GM23338 (cell line): ENCODE data around the gene TUBG1. TPM values are rescaled to one million over a fixed set of nuclear protein-coding genes. Genes with fewer than 3 reads are reported as not detected.
"Not testable (repeated sequence)": the region's sequence is repeated elsewhere in the genome, so short reads cannot be mapped to it uniquely, and the experiment has no call there.

ENCODE experiments used
- ATAC-seq: fragments of 200-7000 bp; cut with Tn5 transposase; 3 replicates; pipeline ENCODE4 v1.9.1; 2020
- DNase-seq: peaks from one replicate; pipeline ENCODE4 v3.0.0-alpha.2; 2015; ENCODE audit warnings: low spot score
- H2AFZ ChIP-seq: fragments of 200-600 bp; sonication (generic); 2 replicates; pipeline ENCODE4 v1.8.0; 2016; ENCODE audit warnings: antibody characterized with exemption, mild to moderate bottlenecking, moderate library complexity
- H3F3A ChIP-seq: fragments of 200-600 bp; sonication (generic); replicated peaks from 2 replicates; pipeline ENCODE4 v1.8.0; 2017; ENCODE audit warnings: antibody characterized with exemption, mixed run types, low read depth
- H3K27ac ChIP-seq: fragments of 200-600 bp; sonication (generic); 2 replicates; pipeline ENCODE4 v1.6.1; 2016; ENCODE audit warnings: low read depth
- H3K27me3 ChIP-seq: fragments of 200-600 bp; sonication (generic); 2 replicates; pipeline ENCODE4 v1.8.0; 2016; ENCODE audit warnings: mild to moderate bottlenecking, mixed run types, moderate library complexity; ENCODE audit not compliant: insufficient read depth
- H3K36me3 ChIP-seq: fragments of 200-600 bp; sonication (generic); 2 replicates; pipeline ENCODE4 v1.8.0; 2016; ENCODE audit warnings: mild to moderate bottlenecking; ENCODE audit not compliant: insufficient read depth
- H3K4me1 ChIP-seq: fragments of 200-600 bp; sonication (generic); 2 replicates; pipeline ENCODE4 v1.8.0; 2016; ENCODE audit warnings: mild to moderate bottlenecking, moderate library complexity; ENCODE audit not compliant: insufficient read depth
- H3K4me2 ChIP-seq: fragments of 200-600 bp; sonication (generic); 2 replicates; pipeline ENCODE4 v1.7.1; 2017; ENCODE audit warnings: mixed run types
- H3K4me3 ChIP-seq: fragments of 200-600 bp; sonication (generic); 2 replicates; pipeline ENCODE4 v1.6.1; 2016; ENCODE audit warnings: mixed run types
- H3K79me2 ChIP-seq: fragments of 200-600 bp; sonication (generic); replicated peaks from 2 replicates; pipeline ENCODE4 v1.8.0; 2017; ENCODE audit warnings: mild to moderate bottlenecking; ENCODE audit not compliant: insufficient read depth
- H3K9me2 ChIP-seq: fragments of 200-600 bp; sonication (generic); 2 replicates; pipeline ENCODE4 v1.8.0; 2017; ENCODE audit not compliant: insufficient read depth
- H4K20me1 ChIP-seq: fragments of 200-600 bp; sonication (generic); replicated peaks from 2 replicates; pipeline ENCODE4 v1.8.0; 2017; ENCODE audit warnings: mild to moderate bottlenecking; ENCODE audit not compliant: insufficient read depth
- H3K27ac Mint-ChIP-seq: 2 replicates; pipeline ENCODE4 v1.8.0; 2020; ENCODE audit warnings: inconsistent platforms, mild to moderate bottlenecking, moderate library complexity, mixed read lengths
- H3K27me3 Mint-ChIP-seq: 3 replicates; pipeline ENCODE4 v1.8.0; 2022; ENCODE audit warnings: low read depth, mild to moderate bottlenecking, moderate library complexity, mixed read lengths, inconsistent platforms; ENCODE audit not compliant: insufficient read depth, poor library complexity
- H3K36me3 Mint-ChIP-seq: 3 replicates; pipeline ENCODE4 v1.8.0; 2021; ENCODE audit warnings: low read depth, mild to moderate bottlenecking, inconsistent platforms, moderate library complexity, mixed read lengths
- H3K4me1 Mint-ChIP-seq: 3 replicates; pipeline ENCODE4 v1.8.0; 2020; ENCODE audit warnings: mild to moderate bottlenecking, inconsistent platforms, mixed read lengths
- H3K4me3 Mint-ChIP-seq: 3 replicates; pipeline ENCODE4 v1.8.0; 2021; ENCODE audit warnings: moderate library complexity, mild to moderate bottlenecking, inconsistent platforms, mixed read lengths
- H3K9me3 Mint-ChIP-seq: 3 replicates; pipeline ENCODE4 v1.8.0; 2020; ENCODE audit warnings: moderate library complexity, mild to moderate bottlenecking, inconsistent platforms, mixed read lengths
- CREB1 ChIP-seq: fragments of 250-450 bp; sonication (Bioruptor Pico); IDR thresholded peaks from 2 replicates; pipeline ENCODE4 v1.5.0; 2020; ENCODE audit warnings: low read depth, mild to moderate bottlenecking, moderate library complexity
- EZH2 ChIP-seq: fragments of 200-600 bp; sonication (generic); IDR thresholded peaks from one replicate; pipeline ENCODE4 v1.8.0; 2017; ENCODE audit warnings: antibody characterized with exemption, mild to moderate bottlenecking, low read depth; ENCODE audit not compliant: unreplicated experiment
- JUNB ChIP-seq: IDR thresholded peaks from one replicate; pipeline ENCODE4 v1.6.1; 2016; ENCODE audit warnings: antibody characterized with exemption; ENCODE audit not compliant: unreplicated experiment
- NANOG ChIP-seq: IDR thresholded peaks from 2 replicates; pipeline ENCODE4 v1.6.1; 2016; ENCODE audit warnings: antibody characterized with exemption, borderline replicate concordance
- STAT1 ChIP-seq: IDR thresholded peaks from one replicate; pipeline ENCODE4 v1.6.1; 2016; ENCODE audit warnings: antibody characterized with exemption; ENCODE audit not compliant: unreplicated experiment
- ZNF114 ChIP-seq: fragments of 250-450 bp; sonication (Bioruptor Pico); IDR thresholded peaks from 2 replicates; pipeline ENCODE4 v1.5.0; 2020; ENCODE audit warnings: mild to moderate bottlenecking, moderate library complexity
- polyA plus RNA-seq: library from polyadenylated mRNA; unstranded; fragments of >200 nt; fragmentation: Nextera tagmentation; extraction: Ambion mirVana; gene quantifications from 2 replicates; pipeline ENCODE4 v1.2.1, GENCODE V29; 2016
- total RNA-seq: library from RNA; depleted of rRNA; stranded (reverse); fragments of >200 nt; shearing (Covaris generic); gene quantifications from 2 replicates; pipeline ENCODE4 v1.2.3, GENCODE V29; 2014
- TF ChIP-seq, protein P1 (sequence below), 2 experiments: fragments of 200-600 bp in 1 of 2; sonication (generic) in 1 of 2; conservative IDR thresholded peaks; 2 replicates each; pipeline versions ENCODE4 v1.5.1 to v1.6.1; 2016 to 2017; ENCODE audit warnings: antibody characterized with exemption in 2 of 2, low read depth in 2 of 2, mild to moderate bottlenecking in 2 of 2, moderate library complexity in 1 of 2
- TF ChIP-seq, protein P2 (sequence below): fragments of 250-450 bp; sonication (Bioruptor Pico); IDR thresholded peaks from 2 replicates; pipeline ENCODE4 v1.5.0; 2020; ENCODE audit warnings: mild to moderate bottlenecking, moderate library complexity

TUBG1 gene
- total and polyA plus RNA-seq, 2 experiments from 2014 or later, result 101 to 117 TPM

DNA sequence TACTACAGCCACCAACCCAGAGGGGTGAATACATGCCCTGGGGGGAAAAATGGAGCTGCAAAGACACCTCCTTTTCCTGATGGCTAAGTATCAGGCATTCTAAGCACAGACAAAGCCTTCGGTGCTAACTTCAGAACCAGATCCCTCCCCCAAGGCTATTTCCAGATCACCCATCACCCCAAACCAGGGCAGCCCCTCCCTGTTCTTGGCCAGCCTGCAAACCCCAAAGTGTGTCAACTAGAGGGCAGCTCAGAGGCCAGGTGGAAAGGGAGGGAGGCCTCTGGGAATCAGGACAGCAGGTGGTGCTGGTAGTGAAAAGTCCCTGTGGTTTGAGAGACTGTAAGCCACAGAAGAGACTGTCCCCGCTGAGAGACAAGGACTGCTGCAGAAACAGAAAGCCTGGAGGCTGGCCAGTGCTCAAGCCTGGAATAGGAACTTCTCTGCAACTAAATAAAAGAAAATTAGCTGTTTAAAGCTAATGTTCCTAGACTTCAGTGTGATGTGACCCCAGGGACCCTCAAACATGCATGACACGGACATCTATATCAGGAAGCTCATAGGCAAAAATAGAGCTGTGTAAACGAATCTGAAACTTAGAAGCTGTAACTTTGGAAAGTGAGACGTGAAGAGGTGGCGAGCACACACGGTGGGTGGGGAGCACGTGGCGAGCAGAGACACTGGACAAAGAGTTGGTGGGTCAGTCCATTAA, 9.1 kb downstream of the TUBG1 start:
- H3K27me3 Mint-ChIP-seq, result peaks cover 7% of the 10 kb centered on the region

DNA sequence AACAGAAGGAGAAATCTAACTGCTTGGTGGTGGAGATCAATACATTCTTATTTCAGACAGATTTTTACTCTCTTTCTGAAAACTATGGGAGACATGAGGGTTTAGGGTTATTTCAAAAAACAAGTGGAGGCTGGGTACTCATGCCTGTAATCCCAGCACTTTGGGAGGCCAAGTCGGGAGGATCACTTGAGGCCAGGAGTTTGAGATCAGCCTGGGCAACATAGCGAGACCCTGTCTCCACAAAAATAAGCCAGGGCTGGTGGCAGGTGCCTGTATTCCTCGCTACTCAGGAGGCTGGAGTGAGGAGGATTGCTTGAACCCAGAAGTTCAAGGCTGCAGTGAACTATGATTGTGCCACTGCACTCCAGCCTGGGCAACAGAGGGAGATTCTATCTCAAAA, 12.5 kb downstream of the TUBG1 start:
- H3F3A ChIP-seq, H2AFZ ChIP-seq, H3K4me2 ChIP-seq, H3K79me2 ChIP-seq, H3K4me3 Mint-ChIP-seq, H3K4me1 ChIP-seq, ATAC-seq, H3K36me3 Mint-ChIP-seq, H3K27me3 ChIP-seq, H3K9me2 ChIP-seq, H3K4me3 ChIP-seq, DNase-seq, H4K20me1 ChIP-seq, H3K27ac ChIP-seq, H3K27ac Mint-ChIP-seq, H3K27me3 Mint-ChIP-seq, H3K9me3 Mint-ChIP-seq, H3K36me3 ChIP-seq: not testable (repeated sequence)
- H3K4me1 Mint-ChIP-seq, result peaks cover 13% of the 10 kb centered on the region; the same call in 2 of the 3 replicates

More for the DNA sequence above, 9.1 kb downstream of the TUBG1 start:
- peaks cover 6% of the 10 kb centered on the region for H3K4me1 ChIP-seq
- peak overlapping the region; percentile 54; the same call in 1 of the 2 replicates for H3K4me2 ChIP-seq
- Mint-ChIP-seq H3K36me3 (peaks cover 23% of the 10 kb centered on the region), H3K4me1 (peaks cover 13% of the 10 kb centered on the region; the same call in 2 of the 3 replicates), H3K4me3 (no peak overlapping the region), H3K9me3 (no peaks in the 10 kb centered on the region), H3K27ac (no peak overlapping the region)
- H3K4me3 ChIP-seq, result no peak overlapping the region
- H3K27ac ChIP-seq, result peak overlapping the region; percentile 87; the same call in 1 of the 2 replicates
- H3F3A ChIP-seq, result peaks cover 2% of the 10 kb centered on the region; the same call in 1 of the 2 replicates
- H4K20me1 ChIP-seq, result no peaks in the 10 kb centered on the region
- no peak for TF ChIP-seq EZH2
- TF ChIP-seq JUNB, result no peak
- TF ChIP-seq, protein P1, sequence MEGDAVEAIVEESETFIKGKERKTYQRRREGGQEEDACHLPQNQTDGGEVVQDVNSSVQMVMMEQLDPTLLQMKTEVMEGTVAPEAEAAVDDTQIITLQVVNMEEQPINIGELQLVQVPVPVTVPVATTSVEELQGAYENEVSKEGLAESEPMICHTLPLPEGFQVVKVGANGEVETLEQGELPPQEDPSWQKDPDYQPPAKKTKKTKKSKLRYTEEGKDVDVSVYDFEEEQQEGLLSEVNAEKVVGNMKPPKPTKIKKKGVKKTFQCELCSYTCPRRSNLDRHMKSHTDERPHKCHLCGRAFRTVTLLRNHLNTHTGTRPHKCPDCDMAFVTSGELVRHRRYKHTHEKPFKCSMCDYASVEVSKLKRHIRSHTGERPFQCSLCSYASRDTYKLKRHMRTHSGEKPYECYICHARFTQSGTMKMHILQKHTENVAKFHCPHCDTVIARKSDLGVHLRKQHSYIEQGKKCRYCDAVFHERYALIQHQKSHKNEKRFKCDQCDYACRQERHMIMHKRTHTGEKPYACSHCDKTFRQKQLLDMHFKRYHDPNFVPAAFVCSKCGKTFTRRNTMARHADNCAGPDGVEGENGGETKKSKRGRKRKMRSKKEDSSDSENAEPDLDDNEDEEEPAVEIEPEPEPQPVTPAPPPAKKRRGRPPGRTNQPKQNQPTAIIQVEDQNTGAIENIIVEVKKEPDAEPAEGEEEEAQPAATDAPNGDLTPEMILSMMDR (conservative IDR thresholded peaks at IDR 0.05; ENCODE audit: low read depth in 2 of 2), result peak; percentile 49 to 78
- TF ChIP-seq CREB1 (CRISPR knock-in tag), result no peak
- no peaks in the 10 kb centered on the region for H3K9me2 ChIP-seq
- no peak overlapping the region for H2AFZ ChIP-seq
- H3K36me3 ChIP-seq, result peaks cover 3% of the 10 kb centered on the region; the same call in 1 of the 2 replicates
- ATAC-seq, result peak; percentile 98
- no peaks in the 10 kb centered on the region for H3K27me3 ChIP-seq
- H3K79me2 ChIP-seq, result no peaks in the 10 kb centered on the region
- DNase-seq, result peak; percentile 91

DNA sequence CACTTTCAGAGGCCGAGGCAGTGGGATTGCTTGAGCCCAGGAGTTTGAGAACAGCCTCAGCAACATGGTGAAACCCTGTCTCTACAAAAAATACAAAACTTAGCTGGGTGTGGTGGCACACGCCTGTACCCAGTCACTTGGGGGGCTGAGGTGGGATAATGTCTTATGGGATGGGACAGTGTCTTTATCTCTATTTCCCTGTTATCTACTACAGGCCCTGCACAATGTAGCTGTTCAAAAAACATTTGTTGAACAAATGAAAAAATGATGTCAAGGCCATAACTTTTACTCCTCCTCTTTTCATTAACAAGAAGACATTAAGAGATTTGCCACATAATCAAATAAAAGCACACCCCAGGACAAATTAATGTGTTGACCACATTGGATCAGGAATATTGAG, 13.8 kb downstream of the TUBG1 start:
- Mint-ChIP-seq H3K36me3 (no peaks in the 10 kb centered on the region), H3K27me3 (peaks cover 4% of the 10 kb centered on the region), H3K27ac (no peak overlapping the region), H3K4me3 (no peak overlapping the region), H3K4me1 (peaks cover 9% of the 10 kb centered on the region; the same call in 2 of the 3 replicates), H3K9me3 (no peaks in the 10 kb centered on the region; the same call in 2 of the 3 replicates)
- Histone ChIP-seq H3K4me1 (peaks cover 2% of the 10 kb centered on the region), H3F3A (no peaks in the 10 kb centered on the region; the same call in 1 of the 2 replicates), H2AFZ (no peak overlapping the region), H3K27ac (no peak overlapping the region), H3K9me2 (no peaks in the 10 kb centered on the region), H4K20me1 (no peaks in the 10 kb centered on the region), H3K36me3 (no peaks in the 10 kb centered on the region), H3K4me2 (no peak overlapping the region), H3K27me3 (no peaks in the 10 kb centered on the region), H3K4me3 (no peak overlapping the region), H3K79me2 (no peaks in the 10 kb centered on the region)
- ATAC-seq (no peak), DNase-seq (no peak)
- TF ChIP-seq STAT1, result no peak
- no peak for TF ChIP-seq NANOG
- no peak for TF ChIP-seq ZNF114 (CRISPR knock-in tag)
- no peak for TF ChIP-seq CREB1 (CRISPR knock-in tag)
- no peak for TF ChIP-seq EZH2
- TF ChIP-seq, protein P2, sequence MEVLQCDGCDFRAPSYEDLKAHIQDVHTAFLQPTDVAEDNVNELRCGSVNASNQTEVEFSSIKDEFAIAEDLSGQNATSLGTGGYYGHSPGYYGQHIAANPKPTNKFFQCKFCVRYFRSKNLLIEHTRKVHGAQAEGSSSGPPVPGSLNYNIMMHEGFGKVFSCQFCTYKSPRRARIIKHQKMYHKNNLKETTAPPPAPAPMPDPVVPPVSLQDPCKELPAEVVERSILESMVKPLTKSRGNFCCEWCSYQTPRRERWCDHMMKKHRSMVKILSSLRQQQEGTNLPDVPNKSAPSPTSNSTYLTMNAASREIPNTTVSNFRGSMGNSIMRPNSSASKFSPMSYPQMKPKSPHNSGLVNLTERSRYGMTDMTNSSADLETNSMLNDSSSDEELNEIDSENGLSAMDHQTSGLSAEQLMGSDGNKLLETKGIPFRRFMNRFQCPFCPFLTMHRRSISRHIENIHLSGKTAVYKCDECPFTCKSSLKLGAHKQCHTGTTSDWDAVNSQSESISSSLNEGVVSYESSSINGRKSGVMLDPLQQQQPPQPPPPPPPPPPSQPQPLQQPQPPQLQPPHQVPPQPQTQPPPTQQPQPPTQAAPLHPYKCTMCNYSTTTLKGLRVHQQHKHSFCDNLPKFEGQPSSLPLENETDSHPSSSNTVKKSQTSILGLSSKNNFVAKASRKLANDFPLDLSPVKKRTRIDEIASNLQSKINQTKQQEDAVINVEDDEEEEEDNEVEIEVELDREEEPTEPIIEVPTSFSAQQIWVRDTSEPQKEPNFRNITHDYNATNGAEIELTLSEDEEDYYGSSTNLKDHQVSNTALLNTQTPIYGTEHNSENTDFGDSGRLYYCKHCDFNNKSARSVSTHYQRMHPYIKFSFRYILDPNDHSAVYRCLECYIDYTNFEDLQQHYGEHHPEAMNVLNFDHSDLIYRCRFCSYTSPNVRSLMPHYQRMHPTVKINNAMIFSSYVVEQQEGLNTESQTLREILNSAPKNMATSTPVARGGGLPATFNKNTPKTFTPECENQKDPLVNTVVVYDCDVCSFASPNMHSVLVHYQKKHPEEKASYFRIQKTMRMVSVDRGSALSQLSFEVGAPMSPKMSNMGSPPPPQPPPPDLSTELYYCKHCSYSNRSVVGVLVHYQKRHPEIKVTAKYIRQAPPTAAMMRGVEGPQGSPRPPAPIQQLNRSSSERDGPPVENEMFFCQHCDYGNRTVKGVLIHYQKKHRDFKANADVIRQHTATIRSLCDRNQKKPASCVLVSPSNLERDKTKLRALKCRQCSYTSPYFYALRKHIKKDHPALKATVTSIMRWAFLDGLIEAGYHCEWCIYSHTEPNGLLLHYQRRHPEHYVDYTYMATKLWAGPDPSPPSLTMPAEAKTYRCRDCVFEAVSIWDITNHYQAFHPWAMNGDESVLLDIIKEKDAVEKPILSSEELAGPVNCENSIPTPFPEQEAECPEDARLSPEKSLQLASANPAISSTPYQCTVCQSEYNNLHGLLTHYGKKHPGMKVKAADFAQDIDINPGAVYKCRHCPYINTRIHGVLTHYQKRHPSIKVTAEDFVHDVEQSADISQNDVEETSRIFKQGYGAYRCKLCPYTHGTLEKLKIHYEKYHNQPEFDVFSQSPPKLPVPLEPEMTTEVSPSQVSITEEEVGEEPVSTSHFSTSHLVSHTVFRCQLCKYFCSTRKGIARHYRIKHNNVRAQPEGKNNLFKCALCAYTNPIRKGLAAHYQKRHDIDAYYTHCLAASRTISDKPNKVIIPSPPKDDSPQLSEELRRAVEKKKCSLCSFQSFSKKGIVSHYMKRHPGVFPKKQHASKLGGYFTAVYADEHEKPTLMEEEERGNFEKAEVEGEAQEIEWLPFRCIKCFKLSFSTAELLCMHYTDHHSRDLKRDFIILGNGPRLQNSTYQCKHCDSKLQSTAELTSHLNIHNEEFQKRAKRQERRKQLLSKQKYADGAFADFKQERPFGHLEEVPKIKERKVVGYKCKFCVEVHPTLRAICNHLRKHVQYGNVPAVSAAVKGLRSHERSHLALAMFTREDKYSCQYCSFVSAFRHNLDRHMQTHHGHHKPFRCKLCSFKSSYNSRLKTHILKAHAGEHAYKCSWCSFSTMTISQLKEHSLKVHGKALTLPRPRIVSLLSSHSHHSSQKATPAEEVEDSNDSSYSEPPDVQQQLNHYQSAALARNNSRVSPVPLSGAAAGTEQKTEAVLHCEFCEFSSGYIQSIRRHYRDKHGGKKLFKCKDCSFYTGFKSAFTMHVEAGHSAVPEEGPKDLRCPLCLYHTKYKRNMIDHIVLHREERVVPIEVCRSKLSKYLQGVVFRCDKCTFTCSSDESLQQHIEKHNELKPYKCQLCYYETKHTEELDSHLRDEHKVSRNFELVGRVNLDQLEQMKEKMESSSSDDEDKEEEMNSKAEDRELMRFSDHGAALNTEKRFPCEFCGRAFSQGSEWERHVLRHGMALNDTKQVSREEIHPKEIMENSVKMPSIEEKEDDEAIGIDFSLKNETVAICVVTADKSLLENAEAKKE (CRISPR knock-in tag), result no peak
